K562 (cell line): ENCODE measurements around the gene HPD. TPM values are rescaled to one million over a fixed set of nuclear protein-coding genes. Genes with fewer than 3 reads are reported as not detected.
"Not testable (repeated sequence)": the region's sequence is repeated elsewhere in the genome, so short reads cannot be mapped to it uniquely, and the experiment has no call there.

Source experiments
- ATAC-seq: fragments of 200-7000 bp; cut with Tn5 transposase; 3 replicates; pipeline ENCODE4 v1.9.1; 2020; ENCODE audit warnings: moderate library complexity
- BruUV-seq: library from RNA; stranded (reverse); fragments of 400-500 nt; replicated peaks from 2 replicates; lab custom pipeline; 2021; lab: Mats Ljungman, UMichigan
- CTCF ChIA-PET: fragments of 300-600 bp; formaldehyde crosslinking; extraction: SDS; loops from one replicate; lab custom pipeline; 2021; ENCODE audit warnings: low intra/inter-chr PET ratio; lab: Yijun Ruan, JAX
- POLR2A ChIA-PET: fragments of 300-600, 350-650 bp; sonication (Branson Sonifier 250); formaldehyde crosslinking; extraction: SDS; loops from one replicate; lab custom pipeline; 2021; ENCODE audit warnings: antibody characterized with exemption, inconsistent platforms; lab: Yijun Ruan, JAX
- DNase-seq, 4 experiments: peaks; one replicate each; pipeline versions ENCODE4 v3.0.0 to v3.0.0-alpha.2; 2011 to 2018; ENCODE audit warnings: low spot score in 3 of 4, mixed read lengths in 3 of 4; ENCODE audit errors: extremely low read depth in 1 of 4
- FAIRE-seq: peaks from 2 replicates; lab custom pipeline; 2011; peaks lifted over from hg19 to GRCh38; lab: Jason Lieb, UNC
- H2AFZ ChIP-seq: 2 replicates; pipeline ENCODE4 v1.6.0; 2011; ENCODE audit warnings: low read depth, low read length, control low read depth, inconsistent platforms
- H3K27ac ChIP-seq: fragments of 200-600 bp; 3 replicates; pipeline ENCODE4 v1.8.0; 2011; ENCODE audit warnings: low read depth, mild to moderate bottlenecking, control low read depth, inconsistent platforms, low read length, moderate library complexity, mixed read lengths; ENCODE audit errors: extremely low read depth
- H3K27me3 ChIP-seq, 2 experiments: fragments of 300-600 bp in 1 of 2; 2 replicates in 1 of 2; 3 replicates in 1 of 2; pipeline versions ENCODE4 v1.6.0 to v1.8.0; 2011; ENCODE audit warnings: inconsistent platforms in 2 of 2, low read length in 2 of 2, mild to moderate bottlenecking in 1 of 2, mixed read lengths in 1 of 2, moderate library complexity in 1 of 2; ENCODE audit not compliant: control insufficient read depth in 2 of 2, insufficient read depth in 2 of 2
- H3K36me3 ChIP-seq: fragments of 300-600 bp; 3 replicates; pipeline ENCODE4 v1.8.0; 2011; ENCODE audit warnings: mild to moderate bottlenecking, low read length, inconsistent platforms; ENCODE audit not compliant: control insufficient read depth, insufficient read depth
- H3K4me1 ChIP-seq, 2 experiments: fragments of 200-600 bp in 1 of 2; replicated peaks in 1 of 2; 2 replicates in 1 of 2; 3 replicates in 1 of 2; pipeline versions ENCODE4 v1.5.1 to v1.8.0; 2011; ENCODE audit warnings: inconsistent platforms in 2 of 2, low read length in 2 of 2, mild to moderate bottlenecking in 1 of 2, mixed read lengths in 1 of 2, moderate library complexity in 1 of 2; ENCODE audit not compliant: control insufficient read depth in 2 of 2, insufficient read depth in 2 of 2
- H3K4me2 ChIP-seq: 2 replicates; pipeline ENCODE4 v1.6.1; 2011; ENCODE audit warnings: low read length, control low read depth, inconsistent platforms, mixed read lengths; ENCODE audit not compliant: insufficient read depth
- H3K4me3 ChIP-seq: fragments of 200-600 bp; sonication (generic), shearing (Covaris generic); 2 replicates; pipeline ENCODE4 v1.5.1; 2016; ENCODE audit warnings: control low read depth, inconsistent platforms
- H3K79me2 ChIP-seq: fragments of 200-600 bp; 3 replicates; pipeline ENCODE4 v1.8.0; 2011; ENCODE audit warnings: low read length, inconsistent platforms; ENCODE audit not compliant: control insufficient read depth, insufficient read depth
- H3K9ac ChIP-seq, 2 experiments: 2 replicates each; pipeline versions ENCODE4 v1.6.0 to v1.6.1; 2011; ENCODE audit warnings: low read depth in 2 of 2, low read length in 2 of 2, control low read depth in 1 of 2, inconsistent platforms in 1 of 2, mild to moderate bottlenecking in 1 of 2, mixed read lengths in 1 of 2; ENCODE audit not compliant: insufficient read depth in 1 of 2
- H3K9me1 ChIP-seq: one replicate; pipeline ENCODE4 v1.6.0; 2011; ENCODE audit warnings: inconsistent platforms, mild to moderate bottlenecking, low read length, moderate library complexity; ENCODE audit not compliant: control insufficient read depth, insufficient read depth
- H3K9me3 ChIP-seq: replicated peaks from 2 replicates; pipeline ENCODE4 v1.5.1; 2011; ENCODE audit warnings: low read depth, low read length, inconsistent platforms; ENCODE audit not compliant: control insufficient read depth, insufficient read depth
- H4K20me1 ChIP-seq: replicated peaks from 2 replicates; pipeline ENCODE4 v1.6.1; 2011; ENCODE audit warnings: low read length, inconsistent platforms, mixed read lengths; ENCODE audit not compliant: control insufficient read depth, insufficient read depth
- ADNP ChIP-seq: fragments of 200-800 bp; sonication (Bioruptor generic); IDR thresholded peaks from 2 replicates; pipeline ENCODE4 v1.6.1; 2016; ENCODE audit warnings: missing genetic modification characterization, missing compliant biosample characterization
- BCOR ChIP-seq: fragments of 450-650 bp; IDR thresholded peaks from 2 replicates; pipeline ENCODE4 v1.6.1; 2016
- CBFA2T2 ChIP-seq: fragments of 450-650 bp; conservative IDR thresholded peaks from 2 replicates; pipeline ENCODE4 v1.6.1; 2017; ENCODE audit warnings: mild to moderate bottlenecking
- CBFB ChIP-seq: sonication (generic); formaldehyde crosslinking; IDR thresholded peaks from 2 replicates; pipeline ENCODE4 v1.4.0; 2020; ENCODE audit warnings: mild to moderate bottlenecking, missing genetic modification reagents
- FOXK2 ChIP-seq, 2 experiments: fragments of 450-650 bp; IDR thresholded peaks in 1 of 2; conservative IDR thresholded peaks in 1 of 2; 2 replicates each; pipeline ENCODE4 v1.6.1; 2016; ENCODE audit warnings: low read depth in 2 of 2, mild to moderate bottlenecking in 1 of 2
- HDAC8 ChIP-seq: fragments of 450-650 bp; IDR thresholded peaks from 2 replicates; pipeline ENCODE4 v1.6.1; 2016; ENCODE audit warnings: mild to moderate bottlenecking, missing genetic modification characterization, moderate library complexity, missing compliant biosample characterization
- HLTF ChIP-seq: fragments of 450-650 bp; IDR thresholded peaks from 2 replicates; pipeline ENCODE4 v1.6.1; 2016
- SIN3A ChIP-seq, 2 experiments: fragments of 150-350 bp in 1 of 2; IDR thresholded peaks; 2 replicates each; pipeline ENCODE4 v1.6.1; 2011 to 2016; ENCODE audit warnings: borderline replicate concordance in 2 of 2, low read depth in 2 of 2, low read length in 2 of 2, mild to moderate bottlenecking in 2 of 2, moderate library complexity in 2 of 2; ENCODE audit not compliant: control insufficient read depth in 1 of 2
- TCF3 ChIP-seq: sonication (generic); formaldehyde crosslinking; IDR thresholded peaks from 2 replicates; pipeline ENCODE4 v1.4.0; 2020; ENCODE audit warnings: mild to moderate bottlenecking, missing genetic modification reagents
- TEAD4 ChIP-seq, 2 experiments: sonication (generic) in 1 of 2; formaldehyde crosslinking in 1 of 2; IDR thresholded peaks; 2 replicates each; pipeline versions ENCODE4 v1.6.1 to v1.8.0; 2012 to 2022; ENCODE audit warnings: borderline replicate concordance in 1 of 2, inconsistent platforms in 1 of 2, low read length in 1 of 2, mild to moderate bottlenecking in 1 of 2, missing genetic modification reagents in 1 of 2
- WGBS: fragments of 100-300 bp; shearing (Covaris generic); methylation state at CpG from one replicate; pipeline ENCODE4 v1.1.6; 2016; ENCODE audit warnings: low coverage, mixed read lengths; ENCODE audit not compliant: insufficient coverage; ENCODE audit errors: missing lambda C conversion rate; 5-methylcytosine and 5-hydroxymethylcytosine counted together
- in situ Hi-C: fragments of 300-500 bp; cut with MboI; formaldehyde crosslinking; loops from 4 replicates; pipeline ENCODE4 v1.15.0; 2018; ENCODE audit warnings: inconsistent platforms, mixed read lengths
- intact Hi-C: fragments of 100-400 bp; cut with micrococcal nuclease; formaldehyde crosslinking; loops from 2 replicates; pipeline ENCODE4 v1.14.2; 2022
- polyA plus RNA-seq, 8 experiments: library from polyadenylated mRNA; depleted of rRNA in 4 of 8; stranded (reverse) in 5 of 8; unstranded in 3 of 8; fragments of >200 nt; fragmentation: Nextera tagmentation in 2 of 8; fragmentation: Illumina TruSeq in 1 of 8; extraction: Ambion mirVana in 2 of 8; extraction: Trizol in 1 of 8; gene quantifications; 2 replicates each; pipeline versions ENCODE4 v1.2.1 to v1.2.3, GENCODE V29; 2011 to 2014; ENCODE audit warnings: inconsistent platforms in 1 of 8, missing spikeins in 1 of 8
- total RNA-seq, 7 experiments: library from RNA; depleted of rRNA in 6 of 7; stranded (reverse); fragments of >200 nt in 6 of 7; fragmentation: Illumina TruSeq in 2 of 7; extraction: Trizol in 2 of 7; gene quantifications; 2 replicates each; pipeline versions ENCODE4 v1.2.1 to v1.2.3, GENCODE V29; 2011 to 2021; ENCODE audit warnings: low replicate concordance in 1 of 7
- TF ChIP-seq, protein P1 (sequence below): fragments of 250-450 bp; sonication (Bioruptor Pico); IDR thresholded peaks from 2 replicates; pipeline ENCODE4 v1.8.0; 2021; ENCODE audit warnings: moderate library complexity, mild to moderate bottlenecking, inconsistent platforms

HPD gene
- total and polyA plus RNA-seq, 9 of the 15 experiments (the other 6 are each of a cell fraction or from before 2014, with no cell fraction given): 0.06 to 0.29 (median 0.07) TPM; not detected in 4

- H3K9me1 ChIP-seq, H2AFZ ChIP-seq, FAIRE-seq, H3K27me3 ChIP-seq, H3K9me3 ChIP-seq, BruUV-seq, ATAC-seq, DNase-seq, H4K20me1 ChIP-seq: not testable (repeated sequence)
- Histone ChIP-seq H3K36me3 (peaks cover 23% of the 10 kb centered on the region), H3K4me1 (peaks cover 31 to 34% of the 10 kb centered on the region in 2 experiments), H3K4me3 (peak overlapping the region; percentile 74), H3K4me2 (peak overlapping the region; percentile 83), H3K9ac (peak overlapping the region; percentile 88 to 93), H3K79me2 (peaks cover 52% of the 10 kb centered on the region), H3K27ac (peak overlapping the region; percentile 92)
- 21% methylated on average over 6 of the region's 6 CpGs for whole genome bisulfite sequencing
- CTCF ChIA-PET: interaction anchor here (0.6 to 3.7 kb wide), 4 partner anchors 67 to 113 kb away, joined by 3 to 50 read pairs (median 5); partner anchors contain the start of gene RHOF
- intact Hi-C loops: loop anchor here (2.0 to 5.0 kb wide), 2 partner anchors 77 to 192 kb away; no protein-coding TSS in a partner anchor
- in situ Hi-C loops: loop anchor here (5.0 kb wide), 2 partner anchors 92 to 187 kb away; no protein-coding TSS in a partner anchor
- POLR2A ChIA-PET: interaction anchor here (2.4 kb wide), 1 partner anchor 95 kb away, joined by 16 read pairs; no protein-coding TSS in a partner anchor
- TF ChIP-seq BCOR (0 out of 2 replicates have a peak, but pooled peaks have one; percentile 8), CBFB (CRISPR knock-in tag) (0 out of 2 replicates have a peak, but pooled peaks have one; percentile 35)
Observed at GRCh38 chr12:121889661-121890060, 31.0 kb upstream of the HPD start.

DNA sequence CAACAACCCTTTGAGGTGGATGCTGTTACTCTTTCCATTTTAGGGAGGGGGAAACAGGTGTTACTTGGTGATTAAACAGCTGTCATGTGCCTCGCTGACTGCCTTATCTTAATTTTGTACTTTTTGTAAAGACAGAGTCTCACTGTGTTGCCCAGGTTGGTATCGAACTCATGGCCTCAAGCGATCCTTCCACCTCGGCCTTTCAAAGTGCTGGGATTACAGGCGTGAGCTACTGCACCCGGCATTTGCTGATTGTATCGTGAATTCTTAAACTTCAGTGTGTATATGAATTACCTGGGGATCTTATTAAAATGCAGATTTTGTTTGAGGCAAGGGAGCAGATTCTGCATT, 30.6 kb upstream of the HPD start:
- no peaks in the 10 kb centered on the region for H3K9me3 ChIP-seq
- peak overlapping the region; percentile 88; the same call in 1 of the 2 replicates for H2AFZ ChIP-seq
- CTCF ChIA-PET: interaction anchor here (0.6 to 3.7 kb wide), 6 partner anchors 49 to 113 kb away, joined by 3 to 50 read pairs (median 5); partner anchors contain the start of gene RHOF
- H3K9ac ChIP-seq: peak overlapping the region; percentile 88 to 93
- peaks cover 19% of the 10 kb centered on the region for H3K36me3 ChIP-seq
- H3K79me2 ChIP-seq: peaks cover 48% of the 10 kb centered on the region
- WGBS: under 1% methylated on average over 7 of the region's 7 CpGs
- ATAC-seq: no peak
- peak overlapping the region; percentile 74 for H3K4me3 ChIP-seq
- intact Hi-C loops: loop anchor here (2.0 to 5.0 kb wide), 2 partner anchors 76 to 192 kb away; no protein-coding TSS in a partner anchor
- peak; percentile 66 for FAIRE-seq
- H4K20me1 ChIP-seq: no peaks in the 10 kb centered on the region
- H3K4me1 ChIP-seq: peaks cover 31 to 34% of the 10 kb centered on the region in 2 experiments
- peak overlapping the region; percentile 92 for H3K27ac ChIP-seq
- DNase-seq: no peak
- H3K27me3 ChIP-seq: no peaks in the 10 kb centered on the region
- POLR2A ChIA-PET: interaction anchor here (1.8 to 2.4 kb wide), 2 partner anchors 28 to 94 kb away, joined by 4 to 16 read pairs; no protein-coding TSS in a partner anchor
- peak overlapping the region; percentile 83 for H3K4me2 ChIP-seq
- H3K9me1 ChIP-seq: no peaks in the 10 kb centered on the region
- in situ Hi-C loops: loop anchor here (5.0 kb wide), 2 partner anchors 92 to 187 kb away; no protein-coding TSS in a partner anchor
- BruUV-seq: no TSS peak
- TF ChIP-seq HDAC8 (tag) (no peak), TCF3 (CRISPR knock-in tag) (peak; percentile 48; the same call in 1 of the 2 replicates), TEAD4 (IDR thresholded peaks at IDR 0.05; ENCODE audit: low read length) (0 out of 2 replicates have a peak, but pooled peaks have one; percentile 32), TEAD4 (CRISPR knock-in tag; IDR thresholded peaks at IDR 0.05; ENCODE audit: borderline replicate concordance) (no peak), CBFA2T2 (peak; percentile 58; the same call in 1 of the 2 replicates), SIN3A (IDR thresholded peaks at IDR 0.05; ENCODE audit: borderline replicate concordance in 2 of 2, control insufficient read depth in 1 of 2, low read depth in 2 of 2, low read length in 2 of 2) (peak in 1 of 2 experiments; percentile 5; a peak in 1 of 4 replicates), HLTF (no peak), FOXK2 (conservative IDR thresholded peaks at IDR 0.05 in 1 of 2, IDR thresholded peaks at IDR 0.05 in 1 of 2; ENCODE audit: low read depth in 2 of 2) (peak in 1 of 2 experiments; percentile 31; a peak in 1 of 4 replicates), ADNP (tag) (0 out of 2 replicates have a peak, but pooled peaks have one; percentile 18)
- TF ChIP-seq, protein P1, sequence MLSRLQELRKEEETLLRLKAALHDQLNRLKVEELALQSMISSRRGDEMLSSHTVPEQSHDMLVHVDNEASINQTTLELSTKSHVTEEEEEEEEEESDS: no peak
